Measurements from ENCODE around the gene SLIT3.

Gene SLIT3

GRCh38 chr5:169270827-169271226 lies 30.1 kb downstream of the SLIT3 start:
- no peak for TF ChIP-seq CTCF (IDR thresholded peaks at IDR 0.05; ENCODE audit: low read depth, low read length)
- H3K4me3 ChIP-seq (ENCODE audit: low read depth, low read length), result no peak overlapping the region

- TF ChIP-seq CTCF (IDR thresholded peaks at IDR 0.05; ENCODE audit: low read depth, low read length), result no peak
- H3K4me3 ChIP-seq (ENCODE audit: low read depth, low read length), result no peak overlapping the region
Observed at GRCh38 chr5:169268019-169268418, 32.9 kb downstream of the SLIT3 start.

GRCh38 chr5:169265888-169266287 lies 35.1 kb downstream of the SLIT3 start:
- no peak for TF ChIP-seq CTCF (IDR thresholded peaks at IDR 0.05; ENCODE audit: low read depth, low read length)

GRCh38 chr5:169263591-169263990 lies 37.3 kb downstream of the SLIT3 start:
- no peak for TF ChIP-seq CTCF (IDR thresholded peaks at IDR 0.05; ENCODE audit: low read depth, low read length)
- H3K4me3 ChIP-seq (ENCODE audit: low read depth, low read length), result no peak overlapping the region

More at GRCh38 chr5:169265888-169266287, 35.1 kb downstream of the SLIT3 start:
- no peak overlapping the region for H3K4me3 ChIP-seq (ENCODE audit: low read depth, low read length)

GRCh38 chr5:169260896-169261569 lies 39.9 kb downstream of the SLIT3 start:
- no peak for TF ChIP-seq CTCF (IDR thresholded peaks at IDR 0.05; ENCODE audit: low read depth, low read length)
- H3K4me3 ChIP-seq (ENCODE audit: low read depth, low read length), result no peak overlapping the region

- TF ChIP-seq CTCF (IDR thresholded peaks at IDR 0.05; ENCODE audit: low read depth, low read length), result no peak
- no peak overlapping the region for H3K4me3 ChIP-seq (ENCODE audit: low read depth, low read length)
Observed at GRCh38 chr5:169258372-169259000, 42.5 kb downstream of the SLIT3 start.

- no peak for TF ChIP-seq CTCF (IDR thresholded peaks at IDR 0.05; ENCODE audit: low read depth, low read length)
- H3K4me3 ChIP-seq (ENCODE audit: low read depth, low read length), result no peak overlapping the region
Observed at GRCh38 chr5:169256191-169256590, 44.7 kb downstream of the SLIT3 start.

All from WI38 (cell line).